GM13976 (cell line): ENCODE data around the gene ADH5.
"Not testable (repeated sequence)": the region's sequence is repeated elsewhere in the genome, so short reads cannot be mapped to it uniquely, and the experiment has no call there.

Experiments
- DNase-seq: peaks from one replicate; pipeline ENCODE4 v3.0.0; 2012; ENCODE audit warnings: low spot score
- in situ Hi-C: fragments of 300-500 bp; cut with MboI; formaldehyde crosslinking; loops from one replicate; pipeline ENCODE4 v1.12.0; 2022; ENCODE audit warnings: low sequenced_read_pairs, mixed read lengths, inconsistent platforms; ENCODE audit not compliant: unreplicated experiment
- TF ChIP-seq, protein P1 (sequence below): IDR thresholded peaks from 2 replicates; pipeline ENCODE4 v1.5.1; 2012; ENCODE audit warnings: borderline replicate concordance, mild to moderate bottlenecking; ENCODE audit not compliant: insufficient read depth; ENCODE audit errors: extremely low read depth, missing control alignments, control extremely low read depth

The ADH5 gene

DNA sequence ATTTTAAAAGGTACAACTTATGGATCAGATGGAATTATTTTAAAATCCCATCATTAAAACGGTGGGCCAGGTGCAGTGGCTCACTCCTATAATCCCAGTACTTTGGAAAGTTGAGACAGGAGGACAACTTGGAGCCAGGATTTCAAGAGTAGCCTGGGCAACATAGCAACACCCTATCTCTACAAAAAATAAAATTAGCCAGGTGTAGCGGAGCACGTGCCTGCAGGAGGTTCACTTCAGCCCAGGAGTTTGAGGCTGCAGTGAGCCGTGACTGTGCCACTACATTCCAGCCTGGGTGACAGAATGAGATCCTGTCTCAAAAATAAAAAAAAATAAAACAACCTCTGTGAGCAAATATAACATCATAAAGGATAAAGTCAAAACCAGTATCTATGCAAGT is 11.4 kb downstream of the ADH5 start:
- in situ Hi-C loops = no loop called here
- DNase-seq = no peak
- TF ChIP-seq, protein P1, sequence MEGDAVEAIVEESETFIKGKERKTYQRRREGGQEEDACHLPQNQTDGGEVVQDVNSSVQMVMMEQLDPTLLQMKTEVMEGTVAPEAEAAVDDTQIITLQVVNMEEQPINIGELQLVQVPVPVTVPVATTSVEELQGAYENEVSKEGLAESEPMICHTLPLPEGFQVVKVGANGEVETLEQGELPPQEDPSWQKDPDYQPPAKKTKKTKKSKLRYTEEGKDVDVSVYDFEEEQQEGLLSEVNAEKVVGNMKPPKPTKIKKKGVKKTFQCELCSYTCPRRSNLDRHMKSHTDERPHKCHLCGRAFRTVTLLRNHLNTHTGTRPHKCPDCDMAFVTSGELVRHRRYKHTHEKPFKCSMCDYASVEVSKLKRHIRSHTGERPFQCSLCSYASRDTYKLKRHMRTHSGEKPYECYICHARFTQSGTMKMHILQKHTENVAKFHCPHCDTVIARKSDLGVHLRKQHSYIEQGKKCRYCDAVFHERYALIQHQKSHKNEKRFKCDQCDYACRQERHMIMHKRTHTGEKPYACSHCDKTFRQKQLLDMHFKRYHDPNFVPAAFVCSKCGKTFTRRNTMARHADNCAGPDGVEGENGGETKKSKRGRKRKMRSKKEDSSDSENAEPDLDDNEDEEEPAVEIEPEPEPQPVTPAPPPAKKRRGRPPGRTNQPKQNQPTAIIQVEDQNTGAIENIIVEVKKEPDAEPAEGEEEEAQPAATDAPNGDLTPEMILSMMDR = no peak

DNA sequence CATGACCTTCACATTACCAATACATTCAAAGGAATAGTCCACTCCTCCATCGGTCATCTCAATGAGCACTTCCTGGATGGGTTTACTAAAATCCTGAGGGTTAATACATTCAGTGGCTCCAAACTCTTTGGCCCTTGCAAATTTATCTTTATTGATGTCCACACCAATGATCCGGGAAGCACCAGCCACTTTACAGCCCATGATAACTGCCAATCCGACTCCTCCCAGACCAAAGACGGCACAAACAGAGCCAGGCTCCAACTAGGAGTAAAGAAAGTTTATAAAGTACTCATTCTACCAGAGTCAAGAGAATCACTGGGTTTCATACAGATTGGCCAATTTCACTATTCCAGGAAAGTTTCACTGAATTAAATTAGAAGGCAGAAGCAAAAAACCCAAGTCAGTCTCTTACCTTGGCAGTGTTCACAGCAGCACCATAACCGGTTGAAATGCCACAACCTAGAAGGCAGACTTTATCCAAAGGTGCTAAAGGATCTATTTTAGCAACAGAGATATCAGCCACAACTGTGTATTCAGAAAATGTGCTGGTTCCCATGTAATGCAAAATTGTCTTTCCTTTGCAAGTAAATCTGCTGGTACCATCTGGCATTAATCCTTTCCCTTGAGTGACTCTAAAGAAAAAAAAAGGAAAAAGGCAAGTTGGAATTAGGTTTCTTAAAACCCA is 12.2 kb downstream of the ADH5 start:
- TF ChIP-seq, protein P1 = no peak
- in situ Hi-C loops = no loop called here
- no peak for DNase-seq

DNA sequence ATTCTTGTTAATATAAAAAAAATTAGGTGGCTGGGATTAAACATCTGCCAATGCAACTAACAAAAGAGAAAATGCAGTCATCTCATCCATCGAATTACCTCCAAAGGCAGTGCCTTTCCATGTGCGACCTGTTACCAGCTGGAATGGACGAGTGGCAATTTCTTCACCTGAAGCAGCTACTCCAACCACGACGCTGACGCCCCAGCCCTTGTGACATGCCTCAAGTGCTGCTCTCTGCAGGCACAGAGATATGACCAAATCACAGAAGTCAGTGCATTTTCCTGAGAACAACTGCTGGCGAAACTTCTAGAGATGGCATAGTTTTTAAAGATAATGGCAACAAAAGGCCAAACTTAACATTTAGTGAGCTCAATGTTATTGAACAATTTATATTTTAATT is 13.8 kb downstream of the ADH5 start:
- TF ChIP-seq, protein P1 = no peak
- DNase-seq = no peak
- in situ Hi-C loops = no loop called here

GRCh38 chr4:99071159-99071558 is 17.4 kb downstream of the ADH5 start:
- in situ Hi-C loops = no loop called here
- no peak for DNase-seq
- TF ChIP-seq, protein P1 = no peak

GRCh38 chr4:99067617-99068016 is 21.0 kb downstream of the ADH5 start:
- in situ Hi-C loops = no loop called here
- TF ChIP-seq, protein P1 = no peak
- no peak for DNase-seq

DNA sequence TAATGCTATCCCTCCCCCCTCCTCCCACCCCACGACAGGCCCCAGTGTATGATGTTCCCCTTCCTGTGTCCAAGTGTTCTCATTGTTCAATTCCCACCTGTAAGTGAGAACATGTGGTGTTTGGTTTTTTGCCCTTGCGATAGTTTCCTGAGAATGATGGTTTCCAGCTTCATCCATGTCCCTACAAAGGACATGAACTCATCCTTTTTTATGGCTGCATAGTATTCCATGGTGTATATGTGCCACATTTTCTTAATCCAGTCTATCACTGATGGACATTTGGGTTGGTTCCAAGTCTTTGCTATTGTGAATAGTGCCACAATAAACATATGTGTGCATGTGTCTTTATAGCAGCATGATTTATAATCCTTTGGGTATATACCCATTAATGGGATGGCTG is 23.1 kb downstream of the ADH5 start:
- in situ Hi-C loops, DNase-seq: not testable (repeated sequence)

DNA sequence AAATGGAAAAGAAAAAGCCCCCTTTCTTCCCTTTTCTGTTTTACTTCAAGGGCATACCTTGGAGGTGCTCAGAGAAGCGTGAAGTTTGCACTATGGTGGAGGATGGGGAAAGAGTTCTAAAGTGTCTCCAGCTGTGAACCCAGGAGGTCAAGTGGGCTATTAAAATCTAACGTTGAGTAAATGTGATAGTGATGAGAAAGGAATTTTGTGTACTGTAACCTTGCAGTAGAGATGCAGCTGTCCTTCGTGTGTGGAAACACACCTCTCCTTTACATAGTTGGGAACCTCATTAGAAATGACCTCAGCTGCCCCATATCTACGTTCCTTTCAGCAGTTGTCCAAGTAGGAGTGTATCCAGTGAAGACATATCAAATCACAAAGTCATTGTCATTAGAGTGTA is 26.5 kb downstream of the ADH5 start:
- TF ChIP-seq, protein P1 = no peak
- in situ Hi-C loops = no loop called here
- no peak for DNase-seq
